HG03565 (cell line): ENCODE data around the gene HAAO.
A peak's percentile ranks its signal among the peaks of the same experiment; 100 is the strongest.
"Not testable (repeated sequence)": the region's sequence is repeated elsewhere in the genome, so short reads cannot be mapped to it uniquely, and the experiment has no call there.

Experiments used
- ATAC-seq: cut with Tn5 transposase; IDR thresholded peaks from one replicate; pipeline ENCODE4 v1.9.1; 2021; ENCODE audit warnings: mild to moderate bottlenecking, moderate library complexity; ENCODE audit not compliant: unreplicated experiment

HAAO gene

GRCh38 chr2:42792583-42793333 lies at the start of gene HAAO:
Gene HAAO (minus strand): TSS chr2:42792583. CDS start chr2:42792536, 47 bp downstream.
- ATAC-seq: no peak

- no peak for ATAC-seq
Measured at GRCh38 chr2:42841344-42841743, 49.0 kb upstream of the HAAO start.

GRCh38 chr2:42840760-42841159 lies 48.4 kb upstream of the HAAO start:
- ATAC-seq: no peak

GRCh38 chr2:42839809-42840501 lies 47.6 kb upstream of the HAAO start:
- no peak for ATAC-seq

- ATAC-seq: no peak
Measured at GRCh38 chr2:42838133-42838532, 45.8 kb upstream of the HAAO start.

- ATAC-seq: no peak
Measured at GRCh38 chr2:42835577-42836371, 43.4 kb upstream of the HAAO start.

GRCh38 chr2:42834161-42834560 lies 41.8 kb upstream of the HAAO start:
- ATAC-seq: no peak

- no peak for ATAC-seq
Measured at GRCh38 chr2:42832289-42832634, 39.9 kb upstream of the HAAO start.

GRCh38 chr2:42831575-42832288 lies 39.3 kb upstream of the HAAO start:
- ATAC-seq: not testable (repeated sequence)

- ATAC-seq: no peak
Measured at GRCh38 chr2:42830922-42831574, 38.7 kb upstream of the HAAO start.

GRCh38 chr2:42829671-42830440 lies 37.5 kb upstream of the HAAO start:
- ATAC-seq: no peak

GRCh38 chr2:42828487-42829425 lies 36.4 kb upstream of the HAAO start:
- ATAC-seq: peak; percentile 62

- ATAC-seq: peak; percentile 69
Measured at GRCh38 chr2:42827647-42828486, 35.5 kb upstream of the HAAO start.

GRCh38 chr2:42826231-42826630 lies 33.8 kb upstream of the HAAO start:
- ATAC-seq: no peak

GRCh38 chr2:42824454-42824807 lies 32.0 kb upstream of the HAAO start:
- no peak for ATAC-seq

GRCh38 chr2:42823744-42824453 lies 31.5 kb upstream of the HAAO start:
- no peak for ATAC-seq

GRCh38 chr2:42819160-42819559 lies 26.8 kb upstream of the HAAO start:
- no peak for ATAC-seq
